ENCODE results near the gene MTG1. TPM values are rescaled to one million over a fixed set of nuclear protein-coding genes. Genes with fewer than 3 reads are reported as not detected.
A peak's percentile ranks its signal among the peaks of the same experiment; 100 is the strongest.

The MTG1 gene
- total and polyA plus RNA-seq, 12 donors, result 24.0 to 118 (median 48.8) TPM

DNA sequence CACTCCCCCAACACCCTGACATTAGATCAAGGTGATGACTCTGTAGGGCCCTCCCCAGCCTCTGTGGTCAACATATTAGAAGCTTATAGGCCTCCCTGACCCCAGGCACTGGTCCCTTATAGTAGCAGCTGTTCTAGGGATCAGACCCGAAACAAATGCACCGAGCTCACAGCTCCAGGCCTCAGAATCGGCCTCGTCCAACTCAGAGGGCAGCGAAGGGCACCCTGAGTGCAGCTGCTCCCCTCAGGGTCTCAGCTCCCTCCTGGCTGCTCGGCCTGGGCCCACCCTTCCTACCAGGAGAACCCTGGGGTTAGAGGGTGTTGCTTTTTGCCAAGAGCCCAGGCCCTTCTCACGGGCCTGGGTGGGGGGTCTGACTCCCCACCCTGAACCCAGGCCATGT is 25.8 kb upstream of the MTG1 start:
- TF ChIP-seq CTCF (IDR thresholded peaks at IDR 0.05) (no peak), POLR2A (IDR thresholded peaks at IDR 0.05) (no peak)
- intact Hi-C loops (cut with DNase I), result no loop called here
- peaks cover 0 to 63% of the 10 kb centered on the region in 2 donors for H3K36me3 ChIP-seq (replicated peaks in 1 of 2)
- WGBS, 4 donors, result 92 to 100% (median 94%) methylated on average over 1 to 7 of the region's 7 CpGs
- no peak for DNase-seq
- H3K27me3 ChIP-seq, result no peaks in the 10 kb centered on the region
- peaks cover 0 to 5% of the 10 kb centered on the region in 2 donors for H3K4me1 ChIP-seq (replicated peaks in 1 of 2)
- H3K27ac ChIP-seq, result no peak overlapping the region
- H3K9me3 ChIP-seq (replicated peaks in 1 of 3), result no peaks in the 10 kb centered on the region
- H3K4me3 ChIP-seq, result no peak overlapping the region

GRCh38 chr10:133370030-133370786 is 23.7 kb upstream of the MTG1 start:
- Histone ChIP-seq H3K4me1 (replicated peaks in 1 of 2) (peaks cover 9 to 12% of the 10 kb centered on the region in 2 donors), H3K36me3 (replicated peaks in 1 of 2) (peaks cover 0 to 47% of the 10 kb centered on the region in 2 donors), H3K27me3 (no peaks in the 10 kb centered on the region), H3K4me3 (no peak overlapping the region), H3K27ac (no peak overlapping the region), H3K9me3 (replicated peaks in 1 of 3) (no peaks in the 10 kb centered on the region)
- TF ChIP-seq CTCF (IDR thresholded peaks at IDR 0.05) (no peak), POLR2A (IDR thresholded peaks at IDR 0.05) (no peak)
- DNase-seq, result no peak
- intact Hi-C loops (cut with DNase I), result no loop called here
- 87 to 94% (median 91%) methylated on average over 19 to 24 of the region's 24 CpGs for WGBS, 4 donors

- DNase-seq, result peak in 2 of 7 donors; percentile 41 to 47
- Histone ChIP-seq H3K4me1 (replicated peaks in 1 of 2) (peaks cover 9 to 12% of the 10 kb centered on the region in 2 donors), H3K36me3 (replicated peaks in 1 of 2) (peaks cover 0 to 29% of the 10 kb centered on the region in 2 donors), H3K4me3 (peak overlapping the region in 1 of 4 donors; percentile 66), H3K9me3 (replicated peaks in 1 of 3) (no peaks in the 10 kb centered on the region), H3K27ac (peak overlapping the region in 1 of 5 donors; percentile 99), H3K27me3 (no peaks in the 10 kb centered on the region)
- intact Hi-C loops (cut with DNase I), result no loop called here
- 34 to 73% (median 36%) methylated on average over 3 to 20 of the region's 20 CpGs; no CpG with 5 or more reads in 1 of the 4 donors for WGBS, 4 donors
- TF ChIP-seq POLR2A (IDR thresholded peaks at IDR 0.05), result no peak
Measured at GRCh38 chr10:133372507-133372906, 21.4 kb upstream of the MTG1 start.

- 1 to 4% (median 2%) methylated on average over 10 to 88 of the region's 89 CpGs for WGBS, 4 donors
- H3K27me3 ChIP-seq, result no peaks in the 10 kb centered on the region
- intact Hi-C loops (cut with DNase I), result no loop called here
- no peaks in the 10 kb centered on the region for H3K9me3 ChIP-seq (replicated peaks in 1 of 3)
- H3K4me1 ChIP-seq (replicated peaks in 1 of 2), result peaks cover 9 to 19% of the 10 kb centered on the region in 2 donors
- peak within 1 kb of the TSS in 2 of 4 donors; percentile 66 to 75 for H3K4me3 ChIP-seq
- TF ChIP-seq POLR2A (IDR thresholded peaks at IDR 0.05) (peak; percentile 49 to 66), CTCF (IDR thresholded peaks at IDR 0.05) (no peak)
- H3K27ac ChIP-seq, result peak within 1 kb of the TSS; percentile 34 to 99 (median 90)
- DNase-seq, result peak; percentile 94 to 99 (median 97)
- H3K36me3 ChIP-seq (replicated peaks in 1 of 2), result peaks cover 0 to 23% of the 10 kb centered on the region in 2 donors
Measured at GRCh38 chr10:133373174-133374090, 20.5 kb upstream of the MTG1 start, which contains the start of gene ECHS1. Gene ECHS1 (minus strand): TSS chr10:133373354. CDS start chr10:133373333, 21 bp downstream.

Data from adrenal gland (tissue), 12 donors.